LNCAP (cell line): ENCODE data around the gene ZCWPW1.

Experiments
- TF ChIP-seq, protein P1 (sequence below): fragments of 450-650 bp; IDR thresholded peaks from 2 replicates; pipeline ENCODE4 v1.5.1; 2017; ENCODE audit warnings: mild to moderate bottlenecking

Gene ZCWPW1

GRCh38 chr7:100465299-100465698 lies 36.8 kb upstream of the ZCWPW1 start:
- TF ChIP-seq, protein P1, sequence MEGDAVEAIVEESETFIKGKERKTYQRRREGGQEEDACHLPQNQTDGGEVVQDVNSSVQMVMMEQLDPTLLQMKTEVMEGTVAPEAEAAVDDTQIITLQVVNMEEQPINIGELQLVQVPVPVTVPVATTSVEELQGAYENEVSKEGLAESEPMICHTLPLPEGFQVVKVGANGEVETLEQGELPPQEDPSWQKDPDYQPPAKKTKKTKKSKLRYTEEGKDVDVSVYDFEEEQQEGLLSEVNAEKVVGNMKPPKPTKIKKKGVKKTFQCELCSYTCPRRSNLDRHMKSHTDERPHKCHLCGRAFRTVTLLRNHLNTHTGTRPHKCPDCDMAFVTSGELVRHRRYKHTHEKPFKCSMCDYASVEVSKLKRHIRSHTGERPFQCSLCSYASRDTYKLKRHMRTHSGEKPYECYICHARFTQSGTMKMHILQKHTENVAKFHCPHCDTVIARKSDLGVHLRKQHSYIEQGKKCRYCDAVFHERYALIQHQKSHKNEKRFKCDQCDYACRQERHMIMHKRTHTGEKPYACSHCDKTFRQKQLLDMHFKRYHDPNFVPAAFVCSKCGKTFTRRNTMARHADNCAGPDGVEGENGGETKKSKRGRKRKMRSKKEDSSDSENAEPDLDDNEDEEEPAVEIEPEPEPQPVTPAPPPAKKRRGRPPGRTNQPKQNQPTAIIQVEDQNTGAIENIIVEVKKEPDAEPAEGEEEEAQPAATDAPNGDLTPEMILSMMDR, result no peak

- TF ChIP-seq, protein P1, result no peak
These were observed 36.3 kb upstream of the ZCWPW1 start for GRCh38 chr7:100464791-100465190.

GRCh38 chr7:100464210-100464660 lies 35.7 kb upstream of the ZCWPW1 start, which contains the start of gene SPACDR:
Gene SPACDR (minus strand): TSS chr7:100464260. CDS start chr7:100464025, 235 bp downstream.
- TF ChIP-seq, protein P1, result no peak

GRCh38 chr7:100457033-100457432 lies 28.5 kb upstream of the ZCWPW1 start:
- TF ChIP-seq, protein P1, result no peak

DNA sequence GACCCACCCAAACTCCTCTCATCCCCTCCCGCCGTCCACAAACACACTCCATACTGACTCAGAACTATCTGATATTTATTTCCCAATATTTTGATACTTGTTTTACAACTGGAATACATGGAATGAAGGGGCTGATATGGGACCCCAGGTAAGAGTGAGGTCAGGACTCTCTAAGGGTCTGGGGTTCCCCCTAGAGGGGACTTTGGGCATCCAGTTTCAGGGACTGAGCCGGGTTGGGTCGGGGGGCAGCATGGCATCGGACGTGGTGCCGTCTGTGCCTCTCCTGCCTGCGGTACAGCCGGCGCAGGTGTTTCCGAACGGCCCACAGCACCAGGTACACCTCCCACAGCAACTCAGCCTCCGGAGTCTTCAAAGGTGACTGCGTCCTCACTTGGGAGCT lies 28.1 kb upstream of the ZCWPW1 start:
- TF ChIP-seq, protein P1, result no peak

DNA sequence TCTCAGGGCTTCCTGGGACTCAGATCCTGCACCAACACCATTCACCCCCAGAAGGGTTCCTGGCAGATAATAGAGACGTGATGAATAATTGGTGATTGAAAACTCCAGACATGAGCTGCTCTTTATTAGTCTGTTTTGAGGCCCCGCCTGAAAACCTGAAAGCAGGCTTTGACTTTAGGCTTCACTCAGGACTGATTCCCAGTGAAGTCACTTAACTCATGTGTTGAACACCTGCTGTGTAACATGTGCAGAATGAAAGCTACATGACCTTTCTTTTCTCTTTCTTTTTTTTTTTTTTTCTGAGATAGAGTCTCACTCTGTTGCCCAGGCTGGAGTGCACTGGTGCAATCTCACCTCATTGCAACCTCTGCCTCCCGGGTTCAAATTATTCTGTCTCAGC lies 26.7 kb upstream of the ZCWPW1 start:
- TF ChIP-seq, protein P1, result no peak

DNA sequence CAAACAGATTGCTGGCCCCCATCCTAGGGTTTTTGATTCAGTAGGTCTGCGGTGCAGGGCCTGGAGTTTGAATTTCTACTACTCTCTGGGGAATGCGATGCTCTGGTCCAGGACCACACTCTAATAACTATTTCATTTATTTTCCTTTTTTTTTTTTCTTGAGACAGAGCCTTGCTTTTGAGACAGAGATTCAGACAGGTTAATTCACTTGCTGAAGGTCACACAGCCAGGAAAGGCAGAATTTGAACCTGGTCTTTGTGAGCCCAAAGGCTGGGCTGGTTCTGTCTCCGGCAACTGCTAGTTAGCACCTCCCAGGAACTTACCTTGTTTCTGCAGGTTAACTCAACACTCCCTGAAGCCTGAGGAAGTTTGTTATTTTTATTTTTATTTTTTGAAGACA lies 24.0 kb upstream of the ZCWPW1 start:
- TF ChIP-seq, protein P1, result no peak

- TF ChIP-seq, protein P1, result no peak
These were observed 20.8 kb upstream of the ZCWPW1 start for GRCh38 chr7:100449190-100449795.
